Activated CD4-positive, CD25-positive, alpha-beta regulatory T cell treated with anti-CD3 and anti-CD28 coated beads, Interleukin-2, amount 50 U/mL, for 72 hours (primary cell): ENCODE measurements around the gene CCM2.

Source experiments
- DNase-seq: peaks from one replicate; pipeline ENCODE4 v3.0.0; 2021

CCM2 gene

DNA sequence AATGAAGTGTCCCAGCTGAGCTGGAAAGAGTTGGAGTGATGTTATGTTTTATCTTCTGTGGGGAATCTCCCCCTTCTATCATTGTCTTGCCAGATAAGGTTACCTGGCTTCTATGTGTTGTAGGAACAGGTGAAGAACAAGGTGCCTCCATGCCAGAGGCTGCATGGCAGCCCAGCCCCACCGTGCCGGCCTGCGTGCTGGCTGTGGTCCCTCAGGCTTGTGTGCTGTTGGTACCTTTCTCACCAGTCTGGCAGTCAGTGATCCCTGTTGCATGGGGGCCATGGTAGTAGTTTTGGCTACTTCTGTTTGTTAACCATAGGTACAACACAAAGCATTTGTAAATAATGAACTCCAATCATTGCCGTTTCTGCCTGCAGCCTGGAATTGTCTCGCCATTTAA lies 37.9 kb downstream of the CCM2 start:
- no peak for DNase-seq

GRCh38 chr7:45039106-45039505 lies 39.1 kb downstream of the CCM2 start:
- DNase-seq: no peak

DNA sequence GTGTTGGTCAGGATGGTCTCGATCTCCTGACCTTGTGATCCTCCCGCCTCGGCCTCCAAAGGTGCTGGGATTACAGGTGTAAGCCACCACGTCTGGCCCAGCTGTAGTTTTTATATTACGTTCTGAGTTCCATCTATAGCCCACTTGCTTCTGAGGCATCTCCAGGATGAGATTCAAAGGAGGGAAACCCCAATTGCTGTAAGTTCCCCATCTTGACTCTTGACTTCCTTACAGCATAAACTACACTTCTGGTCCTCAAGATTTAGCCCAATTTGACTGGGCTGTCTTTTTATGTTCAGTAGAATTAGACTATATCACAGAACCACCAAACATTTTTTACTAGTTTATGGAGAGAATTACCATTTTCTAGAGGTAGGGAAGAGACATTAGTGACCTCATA lies 44.3 kb downstream of the CCM2 start:
- no peak for DNase-seq

- DNase-seq: peak; percentile 25
Observed at GRCh38 chr7:45048748-45049147, 48.7 kb downstream of the CCM2 start.

- DNase-seq: no peak
Observed at GRCh38 chr7:45050198-45050597, 50.2 kb downstream of the CCM2 start.

DNA sequence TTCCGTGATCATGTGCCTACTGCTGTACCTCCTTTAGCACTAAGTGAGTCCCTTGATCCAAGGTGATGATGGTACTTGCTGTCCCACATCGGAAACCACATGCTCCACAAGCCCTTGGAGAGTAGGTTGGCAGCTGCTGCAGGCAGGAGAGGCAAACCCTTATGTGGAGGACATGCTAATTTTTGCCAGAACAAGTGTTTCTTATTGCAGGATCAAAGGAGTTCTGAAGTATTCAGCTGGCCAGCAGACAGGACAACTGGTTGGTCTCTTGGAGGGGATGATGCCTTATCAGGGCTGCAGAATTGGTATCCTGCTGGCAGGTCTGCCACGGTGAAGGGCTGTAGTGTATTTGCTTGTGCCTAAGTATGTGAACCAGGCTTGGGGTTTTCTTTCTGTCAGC lies 52.0 kb downstream of the CCM2 start:
- peak; percentile 8 for DNase-seq

DNA sequence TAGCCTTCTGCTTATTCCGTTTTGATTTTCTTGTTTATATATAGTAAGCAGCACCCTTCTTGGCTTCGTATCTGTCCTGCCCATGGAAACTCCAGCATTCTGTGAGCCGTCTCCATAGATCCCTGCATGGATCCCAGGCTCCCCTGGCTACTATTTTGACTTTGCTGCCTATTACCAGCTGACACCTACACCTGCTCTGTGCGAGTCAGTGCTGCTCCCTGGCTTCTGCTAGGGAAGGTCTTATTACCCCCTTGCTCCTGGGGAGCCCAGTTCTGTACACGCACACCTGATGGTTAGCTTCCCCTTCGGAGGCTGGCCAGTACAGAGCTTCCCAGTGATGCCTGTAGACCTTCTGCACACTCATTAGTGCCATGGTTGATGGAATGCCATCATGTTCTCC lies 53.4 kb downstream of the CCM2 start:
- DNase-seq: no peak

GRCh38 chr7:45053941-45054340 lies 53.9 kb downstream of the CCM2 start:
- no peak for DNase-seq

DNA sequence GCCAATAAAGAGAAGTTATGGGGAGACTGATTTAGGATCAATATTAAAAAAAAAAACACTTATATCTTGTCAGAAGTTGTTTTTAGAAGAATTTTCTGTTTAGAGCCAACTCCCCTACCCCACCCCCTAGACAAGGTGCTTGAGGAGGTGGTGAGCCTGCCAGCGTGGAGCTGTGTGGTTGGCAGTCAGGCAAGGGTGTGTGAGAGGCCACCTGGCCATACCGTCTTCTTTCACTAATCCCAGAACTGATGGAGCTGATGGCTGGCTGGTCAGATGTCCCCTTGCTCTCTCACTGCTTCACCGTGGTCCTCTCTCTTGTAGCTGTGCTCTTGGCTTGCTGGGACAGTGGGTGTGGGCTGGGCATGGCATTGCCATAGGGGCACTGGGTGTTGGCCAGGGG lies 54.4 kb downstream of the CCM2 start:
- peak; percentile 25 for DNase-seq

DNA sequence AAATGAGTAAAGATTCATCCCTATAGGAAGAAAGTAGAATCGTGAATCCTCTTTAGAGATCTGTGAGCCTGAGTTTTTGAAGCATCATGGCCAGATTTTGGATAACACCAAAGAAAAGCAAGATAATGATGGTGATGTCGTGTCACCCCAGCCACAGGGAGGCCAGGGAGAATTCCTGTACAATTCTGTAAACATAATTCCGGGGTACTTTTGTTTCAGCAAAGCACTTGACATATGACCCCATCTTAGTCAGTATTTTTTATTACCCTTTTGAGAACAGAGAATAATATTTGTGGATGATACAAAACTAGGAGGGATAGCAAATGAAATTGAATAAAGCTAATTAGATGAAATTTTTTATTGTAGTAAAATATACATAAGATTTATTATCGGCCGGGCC lies 55.0 kb downstream of the CCM2 start:
- no peak for DNase-seq

DNA sequence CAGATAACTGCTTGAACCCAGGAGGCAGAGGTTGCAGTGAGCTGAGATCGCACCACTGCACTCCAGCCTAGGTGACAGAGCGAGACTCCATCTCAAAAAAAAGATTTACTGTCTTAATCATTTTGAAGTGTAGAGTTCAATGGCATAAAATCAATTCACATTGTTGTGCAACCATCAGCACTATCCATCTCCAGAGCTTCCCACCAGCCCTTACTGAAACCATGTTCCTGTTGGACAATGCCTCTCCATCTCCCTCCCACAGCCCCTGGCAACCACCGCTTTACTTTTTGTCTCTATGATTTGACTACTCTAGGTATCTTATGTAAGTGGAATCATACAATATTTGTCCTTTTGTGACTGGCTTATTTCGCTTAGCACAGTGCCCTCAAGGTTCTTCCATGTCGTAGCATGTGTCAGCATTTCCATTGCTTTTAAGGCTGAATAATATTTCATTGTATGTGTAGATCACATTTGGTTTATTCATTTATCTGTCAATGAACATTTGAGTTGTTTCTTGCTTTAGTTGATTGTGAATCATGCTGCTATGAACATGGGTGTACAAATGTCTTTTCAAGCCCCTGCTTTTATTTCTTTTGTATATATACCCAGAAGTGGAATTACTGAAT lies 55.7 kb downstream of the CCM2 start:
- peak; percentile 19 for DNase-seq

DNA sequence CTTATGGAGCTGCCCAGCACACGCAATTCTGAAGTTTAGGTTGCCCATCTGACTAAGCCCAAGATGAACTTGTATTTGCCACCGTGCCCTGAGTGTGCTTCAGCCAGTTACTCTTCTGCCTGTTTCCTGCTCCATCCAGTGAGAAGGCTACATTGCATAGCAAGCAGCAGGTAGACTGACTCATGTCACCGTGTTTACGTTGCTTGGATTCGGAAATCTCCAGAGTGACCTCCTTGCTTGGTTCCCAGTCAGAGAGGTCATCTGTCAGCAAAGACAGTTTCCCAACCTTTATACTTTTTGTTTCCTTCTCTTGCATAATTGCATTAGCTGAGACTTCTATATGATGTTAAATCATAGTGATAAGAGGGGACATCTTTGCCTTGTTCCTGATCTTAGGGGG lies 57.9 kb downstream of the CCM2 start:
- DNase-seq: peak; percentile 2

GRCh38 chr7:45060295-45060694 lies 60.3 kb downstream of the CCM2 start:
- DNase-seq: no peak

GRCh38 chr7:45061352-45061751 lies 61.4 kb downstream of the CCM2 start:
- DNase-seq: no peak

GRCh38 chr7:45061806-45062425 lies 61.9 kb downstream of the CCM2 start:
- peak; percentile 4 for DNase-seq

DNA sequence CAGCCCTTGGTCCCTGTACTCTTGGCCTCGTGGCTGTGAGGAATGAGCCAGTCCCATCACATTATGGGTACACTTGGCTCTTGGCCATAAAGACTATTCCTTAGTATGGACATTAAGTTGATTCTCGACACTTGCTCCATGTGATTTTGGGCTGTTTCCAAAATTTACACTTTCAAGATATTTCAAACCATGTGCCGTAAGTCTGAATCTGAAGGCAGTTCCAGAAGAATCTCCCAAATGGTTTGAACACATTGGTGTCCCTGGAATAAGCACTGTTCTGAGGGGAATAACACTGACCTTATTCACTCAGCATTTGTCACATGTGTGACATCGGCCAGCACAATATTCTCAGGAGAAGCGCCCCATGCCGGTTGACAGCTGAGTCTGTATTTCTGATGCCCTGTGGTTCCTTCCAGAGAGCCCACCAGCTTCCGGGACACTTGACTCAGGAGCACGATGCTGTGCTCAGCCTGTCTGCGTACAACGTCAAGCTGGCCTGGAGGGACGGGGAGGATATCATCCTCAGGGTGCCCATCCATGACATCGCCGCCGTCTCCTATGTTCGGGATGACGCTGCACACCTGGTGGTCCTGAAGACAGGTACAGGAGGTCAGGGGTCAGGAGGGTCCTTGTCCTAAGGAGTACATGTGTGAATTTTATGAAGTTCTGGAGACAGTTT lies 64.2 kb downstream of the CCM2 start:
- peak; percentile 11 for DNase-seq

- DNase-seq: peak; percentile 16
Observed at GRCh38 chr7:45065031-45065995, 65.3 kb downstream of the CCM2 start.

DNA sequence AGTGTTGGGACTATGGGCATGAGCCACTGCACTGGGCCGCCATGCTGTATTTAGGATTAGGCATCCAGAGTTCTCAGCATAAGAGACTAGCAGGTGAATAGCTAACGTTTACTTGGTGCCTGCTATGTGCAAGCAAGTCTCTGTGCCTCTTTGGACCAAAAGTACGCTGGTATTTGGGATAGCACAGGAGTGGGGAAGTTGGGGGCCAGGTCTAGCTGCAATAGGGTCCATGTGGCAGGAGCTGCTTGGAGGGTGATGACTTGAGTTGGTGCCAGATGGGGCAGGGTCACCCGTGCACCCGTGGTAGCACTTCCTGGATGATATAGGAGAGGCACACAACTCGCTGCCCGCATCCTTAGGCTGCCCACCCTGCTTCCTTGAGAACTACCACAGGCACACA lies 66.4 kb downstream of the CCM2 start:
- DNase-seq: peak; percentile 2

GRCh38 chr7:45067582-45067981 lies 67.6 kb downstream of the CCM2 start:
- DNase-seq: peak; percentile 11

DNA sequence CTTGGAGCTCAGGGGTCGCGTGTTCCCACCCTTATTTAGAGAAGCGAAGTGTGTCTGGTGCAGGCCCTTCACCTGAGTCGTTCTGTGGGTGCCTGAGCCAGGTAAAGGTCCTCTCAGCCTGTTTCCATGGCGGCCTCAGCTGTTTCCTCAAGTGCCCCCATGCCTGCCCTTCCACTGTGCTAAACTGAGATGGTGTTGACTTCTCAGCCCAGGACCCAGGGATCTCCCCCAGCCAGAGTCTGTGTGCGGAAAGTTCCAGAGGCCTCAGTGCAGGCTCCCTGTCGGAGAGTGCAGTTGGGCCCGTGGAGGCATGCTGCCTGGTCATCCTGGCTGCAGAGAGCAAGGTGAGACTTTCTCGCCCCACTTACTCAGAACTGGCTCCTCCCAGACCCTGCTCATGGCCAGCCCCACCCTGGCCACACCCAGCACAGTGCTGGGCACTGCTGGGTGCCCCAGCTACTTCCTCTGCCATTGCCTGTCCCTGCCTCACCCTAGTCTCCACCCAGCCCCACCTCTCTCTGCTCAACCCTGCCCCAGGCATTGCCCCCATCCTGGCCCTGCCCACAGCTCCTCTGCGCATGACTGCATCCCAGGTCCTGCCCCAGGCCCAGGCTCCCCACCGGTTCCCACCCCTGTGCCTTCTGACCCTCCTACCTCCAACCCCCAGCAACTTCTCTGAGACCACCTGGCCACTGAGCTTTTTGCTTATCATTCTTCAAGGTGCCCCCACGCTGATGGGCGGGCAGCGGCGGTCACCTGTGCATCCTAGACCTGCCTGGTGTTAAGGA lies 68.4 kb downstream of the CCM2 start:
- peak; percentile 30 for DNase-seq

DNA sequence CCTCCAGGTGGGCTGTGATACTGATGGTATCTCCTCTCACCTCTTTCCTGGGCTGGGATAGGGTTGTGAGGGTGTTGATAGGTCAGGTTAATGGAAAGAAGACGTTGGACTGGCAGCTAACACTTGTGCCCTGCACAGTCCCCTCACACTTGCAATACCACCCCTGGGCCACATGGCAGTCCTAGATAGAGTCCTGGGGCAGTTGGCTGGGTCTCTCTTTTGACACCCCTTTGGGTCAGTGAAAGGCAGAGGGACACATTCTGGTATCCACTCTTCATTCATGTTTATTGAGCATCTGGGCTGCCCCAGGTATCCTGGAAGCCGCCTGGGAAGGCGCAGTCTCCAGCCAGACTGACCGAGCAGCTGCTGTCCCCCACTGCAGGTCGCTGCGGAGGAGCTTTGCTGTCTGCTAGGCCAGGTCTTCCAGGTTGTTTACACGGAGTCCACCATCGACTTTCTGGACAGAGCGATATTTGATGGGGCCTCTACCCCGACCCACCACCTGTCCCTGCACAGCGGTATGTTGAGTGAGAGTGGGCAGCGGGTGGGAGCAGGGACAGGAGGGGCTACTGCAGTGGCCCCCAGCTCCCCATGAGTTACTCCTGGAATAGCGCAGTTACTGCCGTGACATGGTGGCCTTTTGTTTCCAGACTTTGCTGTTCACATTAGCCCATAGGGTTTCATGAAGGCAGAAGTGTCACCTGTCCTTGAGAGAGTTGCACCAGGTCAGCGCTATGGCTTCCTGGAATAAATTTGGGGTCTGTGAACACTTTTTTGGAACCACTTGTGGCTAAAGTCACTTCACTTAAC lies 69.6 kb downstream of the CCM2 start:
- peak; percentile 2 for DNase-seq

DNA sequence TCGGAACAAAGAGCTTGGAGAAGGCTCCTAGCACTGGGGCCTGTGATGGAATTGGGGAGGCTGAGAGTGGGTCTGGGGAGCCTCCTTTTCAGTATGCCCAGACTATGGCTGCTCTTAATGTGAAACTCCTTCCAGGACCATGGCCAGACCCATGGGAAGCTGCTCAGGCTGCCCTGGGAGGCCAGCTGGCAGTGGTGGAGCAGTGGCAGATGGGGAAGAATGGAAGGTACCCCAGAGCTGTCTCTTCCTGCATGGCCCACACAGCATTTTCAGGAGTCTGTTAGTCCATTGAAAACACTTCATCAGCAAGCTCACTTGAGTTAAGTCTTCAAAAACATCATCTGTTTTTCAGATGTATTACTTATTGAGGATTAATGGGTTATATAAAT lies 70.2 kb downstream of the CCM2 start:
- peak; percentile 3 for DNase-seq
